GM19043 (cell line): ENCODE data around the gene TP73.
"Not testable (repeated sequence)": the region's sequence is repeated elsewhere in the genome, so short reads cannot be mapped to it uniquely, and the experiment has no call there.

Experiments used
- ATAC-seq: cut with Tn5 transposase; IDR thresholded peaks from one replicate; pipeline ENCODE4 v1.9.1; 2021; ENCODE audit warnings: low read depth; ENCODE audit not compliant: unreplicated experiment

TP73 gene

GRCh38 chr1:3618531-3618880 lies 33.8 kb upstream of the TP73 start:
- no peak for ATAC-seq

- no peak for ATAC-seq
Measured at GRCh38 chr1:3618881-3619671, 33.2 kb upstream of the TP73 start.

- no peak for ATAC-seq
Measured at GRCh38 chr1:3620708-3621107, 31.6 kb upstream of the TP73 start.

- not testable (repeated sequence) for ATAC-seq
Measured at GRCh38 chr1:3621151-3621671, 31.1 kb upstream of the TP73 start.

- ATAC-seq, result not testable (repeated sequence)
Measured at GRCh38 chr1:3622102-3622501, 30.2 kb upstream of the TP73 start.

DNA sequence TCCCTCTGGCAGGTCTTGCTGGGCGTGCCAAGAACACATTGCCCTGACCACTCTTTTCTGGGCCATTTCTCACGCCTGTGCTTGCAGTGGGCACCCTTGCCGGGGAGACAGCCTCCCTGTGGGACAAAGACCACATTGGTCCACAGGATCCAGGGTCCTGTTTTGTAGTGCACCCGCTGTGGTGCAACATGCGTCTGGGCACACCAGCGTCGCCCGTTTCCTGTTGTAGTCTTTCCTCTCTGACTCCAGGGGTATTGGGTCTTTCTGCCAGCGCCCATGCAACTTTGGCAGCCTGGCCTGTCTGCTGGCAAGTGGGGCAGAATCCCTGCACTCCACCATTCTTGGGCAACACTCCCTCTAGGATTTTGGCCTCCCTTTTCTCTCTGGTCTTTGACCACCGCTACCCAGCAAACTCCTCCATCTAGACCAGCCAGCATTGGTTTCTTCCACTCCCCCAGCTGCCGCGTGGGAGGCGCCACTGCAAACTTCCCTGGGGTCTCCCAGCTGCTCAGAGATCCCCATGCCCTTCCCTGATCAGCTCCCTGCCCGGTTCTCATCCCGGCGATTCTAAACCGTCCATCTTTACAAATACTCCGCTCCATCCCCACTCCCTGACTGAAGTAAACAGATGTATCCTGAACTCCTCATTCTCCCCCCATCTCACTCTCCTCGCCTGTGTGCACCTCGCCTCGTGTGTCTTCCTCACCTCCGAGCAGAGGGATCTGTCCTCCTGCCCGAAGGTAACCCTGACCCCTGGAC lies 28.7 kb upstream of the TP73 start:
- ATAC-seq, result no peak

DNA sequence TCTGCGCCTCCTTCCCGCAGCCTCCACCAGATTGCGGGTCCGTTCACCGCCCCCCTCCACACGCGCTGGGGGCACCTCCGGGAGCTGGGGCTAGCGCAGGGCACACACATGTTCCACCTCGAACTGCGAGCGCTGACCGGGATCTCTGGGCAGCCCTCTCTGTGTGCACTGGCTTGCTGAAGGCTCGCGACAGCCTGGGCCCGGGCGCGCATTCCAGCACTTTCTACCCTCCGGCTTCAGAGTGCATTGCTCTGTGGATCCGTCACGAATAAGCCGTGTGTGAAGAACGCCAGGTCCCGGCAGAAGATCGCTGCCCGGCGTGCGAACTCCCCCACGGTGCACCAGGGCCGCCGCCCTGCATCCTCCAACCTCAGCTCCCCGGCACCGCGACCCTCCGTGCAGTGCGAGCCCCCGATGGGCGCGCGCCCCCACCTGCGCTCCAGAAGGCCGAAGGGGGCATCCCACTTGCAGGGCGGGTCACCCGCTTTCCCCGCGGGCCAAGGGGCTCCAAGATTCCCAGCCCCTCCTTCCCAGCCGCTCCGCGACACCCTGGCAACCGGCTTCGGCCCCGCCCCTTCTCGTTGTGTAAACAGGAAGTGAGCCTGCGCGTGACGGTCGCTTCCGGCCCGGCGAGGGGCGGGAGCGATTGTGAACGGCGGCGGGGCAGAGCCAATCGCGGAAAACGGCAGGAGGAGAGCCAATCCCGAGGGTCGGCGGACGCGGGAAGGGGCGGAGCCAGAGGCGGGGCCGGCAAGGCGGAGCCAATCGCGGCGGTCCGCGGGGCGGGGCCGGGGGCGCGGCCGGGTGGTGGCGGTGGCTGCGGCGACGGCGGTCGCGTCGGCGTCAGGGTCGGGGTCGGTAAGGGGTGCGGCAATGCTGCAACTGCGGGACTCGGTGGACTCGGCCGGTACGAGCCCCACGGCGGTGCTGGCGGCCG lies 27.8 kb upstream of the TP73 start, which contains the start of gene TPRG1L:
TSS of gene TPRG1L (plus strand) at position 816 of the 937 bp plus-strand sequence. CDS start at position 874, 58 bp downstream.
- ATAC-seq, result peak; percentile 95

- ATAC-seq, result no peak
Measured at GRCh38 chr1:3625151-3625907, 27.0 kb upstream of the TP73 start.

GRCh38 chr1:3626025-3626424 lies 26.3 kb upstream of the TP73 start:
- ATAC-seq, result no peak

DNA sequence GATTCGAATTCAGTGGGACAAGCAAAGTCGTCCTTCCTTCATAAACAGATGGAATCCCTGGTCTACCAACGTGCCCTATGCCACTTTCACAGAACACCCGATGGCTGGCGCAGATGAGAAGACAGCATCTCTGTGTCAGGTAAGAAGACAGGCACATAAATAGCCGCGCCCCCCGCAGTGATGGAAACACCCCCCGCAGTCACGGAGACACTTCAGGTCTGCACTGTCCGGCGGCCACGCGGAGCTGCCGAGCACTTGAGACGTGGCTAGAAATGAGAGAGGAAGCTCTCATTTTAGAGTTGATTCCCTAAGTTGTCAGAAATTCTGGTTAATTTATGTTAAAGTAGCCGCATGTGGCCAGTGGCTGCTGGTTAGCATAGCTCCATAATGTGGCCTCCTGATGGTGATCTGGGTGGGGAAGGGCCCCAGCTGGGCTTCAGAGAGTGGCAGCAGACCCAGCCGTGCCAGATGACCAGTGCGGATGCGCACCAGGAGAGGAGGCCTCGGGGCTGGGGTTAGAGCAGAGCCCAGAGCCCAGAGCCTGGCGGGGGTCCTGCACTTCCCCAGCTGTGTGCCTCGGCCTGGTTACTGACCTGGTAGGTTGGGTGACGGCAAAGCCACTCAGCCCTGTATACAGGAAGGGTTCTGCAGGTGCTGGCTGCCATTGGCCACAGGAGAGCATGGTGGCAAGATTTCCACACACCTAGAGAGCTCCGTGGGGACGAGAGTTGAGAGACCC lies 24.6 kb upstream of the TP73 start:
- ATAC-seq, result no peak

GRCh38 chr1:3628445-3628844 lies 23.9 kb upstream of the TP73 start:
- no peak for ATAC-seq

- ATAC-seq, result no peak
Measured at GRCh38 chr1:3629561-3630160, 22.7 kb upstream of the TP73 start.

DNA sequence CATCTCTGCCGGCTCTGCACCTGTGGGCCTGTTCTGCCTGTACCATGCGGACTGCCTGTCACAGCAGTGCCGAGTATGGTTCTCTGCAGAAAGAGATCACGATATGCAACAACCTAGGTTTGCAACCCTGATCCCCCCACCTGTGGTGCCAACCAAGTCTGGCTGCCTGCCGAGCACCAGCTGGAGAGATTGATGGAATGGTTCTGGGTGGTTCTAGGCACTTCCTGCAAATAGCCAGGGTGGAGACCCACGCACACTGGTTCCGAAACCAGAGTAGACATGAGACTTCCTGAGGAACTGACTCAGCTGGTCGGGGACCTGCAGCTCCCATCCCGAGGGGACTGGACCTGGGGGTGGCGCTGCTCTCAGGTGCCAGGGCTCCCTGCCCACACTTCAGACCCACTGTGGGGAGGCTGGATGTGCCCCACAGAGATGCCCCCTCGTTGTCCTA lies 22.1 kb upstream of the TP73 start:
- no peak for ATAC-seq

DNA sequence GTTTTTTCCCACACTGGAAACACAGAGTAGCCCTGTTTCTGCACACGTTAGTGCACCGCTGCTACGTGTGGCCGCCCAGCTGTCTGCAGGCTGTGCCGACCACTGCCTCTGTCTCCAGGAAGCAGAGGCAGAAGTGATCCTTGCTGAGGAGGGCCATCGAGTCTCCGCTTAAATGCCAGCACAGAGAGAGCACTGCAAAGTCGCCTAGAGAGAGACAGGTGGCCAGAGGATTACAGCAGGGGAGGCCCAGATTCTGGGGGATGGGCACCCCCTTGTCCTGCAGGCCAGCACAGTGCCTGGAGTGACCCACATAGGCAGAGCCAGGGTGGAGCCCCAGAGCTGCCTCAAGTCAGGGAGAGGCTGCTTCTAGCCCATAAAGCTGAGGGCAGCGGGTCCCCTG lies 21.4 kb upstream of the TP73 start:
- no peak for ATAC-seq

DNA sequence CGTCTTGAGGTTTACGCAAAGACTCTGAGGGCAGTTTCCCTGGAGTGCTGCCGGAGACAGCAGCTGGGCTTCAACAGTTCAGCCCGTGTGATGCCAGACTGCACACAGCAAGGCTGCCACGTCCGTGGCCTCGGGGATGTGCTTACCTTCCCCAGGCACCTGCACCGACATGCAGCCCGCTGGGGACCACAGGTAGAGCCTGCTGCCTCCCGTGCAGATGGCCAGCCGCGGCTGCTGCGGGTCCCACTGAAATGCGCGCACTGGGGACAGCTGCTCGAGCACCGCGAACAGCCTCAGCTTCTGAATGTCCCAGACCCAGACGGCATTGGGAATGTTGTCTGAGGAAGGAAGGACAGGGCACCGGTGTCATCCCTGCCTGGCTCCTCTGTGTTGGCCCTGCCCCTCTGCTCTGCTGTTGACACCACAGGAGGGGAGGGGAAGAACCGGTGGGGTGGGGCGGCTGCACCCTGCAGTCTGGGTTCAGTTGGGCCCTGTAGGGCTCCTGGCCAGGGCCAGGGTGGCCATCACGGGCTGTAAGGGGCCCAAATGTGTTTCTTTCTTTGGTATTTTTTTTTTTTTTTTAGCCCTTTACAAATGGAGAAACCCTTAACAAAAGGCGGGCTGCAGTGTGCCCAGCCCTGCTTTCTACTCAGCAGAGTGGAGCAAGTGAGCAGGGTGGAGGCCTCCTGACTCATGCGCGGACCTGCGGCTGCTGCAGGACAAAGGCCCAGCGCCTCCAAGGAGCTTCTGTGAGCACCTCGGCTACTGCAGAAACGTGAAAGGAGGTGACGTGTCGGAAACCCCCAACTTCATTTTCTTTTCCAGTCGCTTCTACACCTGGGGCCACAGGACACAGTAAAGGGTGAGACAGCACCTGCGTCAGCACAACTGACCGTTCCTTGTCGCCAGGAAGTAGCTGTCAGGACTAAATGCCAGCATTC lies 20.7 kb upstream of the TP73 start:
- no peak for ATAC-seq

DNA sequence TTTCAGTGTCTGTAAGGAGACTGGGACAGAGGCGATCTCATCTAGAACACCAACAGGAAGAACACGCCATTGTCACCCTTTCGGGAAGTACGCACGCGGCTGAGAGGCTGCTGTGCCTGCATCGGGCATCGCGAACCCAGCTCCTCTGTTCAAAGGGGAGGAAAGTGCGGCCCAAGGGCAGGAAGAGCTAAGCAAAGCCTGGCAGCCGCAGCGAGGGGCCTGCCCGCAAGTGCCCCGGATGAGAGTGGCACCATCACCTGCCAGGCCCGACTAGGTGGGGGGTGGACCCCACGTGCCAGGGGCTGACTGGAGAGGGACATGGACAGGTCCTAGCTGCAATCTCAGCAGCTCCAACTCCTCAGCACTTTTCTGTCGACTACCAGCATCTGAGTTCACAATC lies 20.0 kb upstream of the TP73 start:
- ATAC-seq, result no peak

DNA sequence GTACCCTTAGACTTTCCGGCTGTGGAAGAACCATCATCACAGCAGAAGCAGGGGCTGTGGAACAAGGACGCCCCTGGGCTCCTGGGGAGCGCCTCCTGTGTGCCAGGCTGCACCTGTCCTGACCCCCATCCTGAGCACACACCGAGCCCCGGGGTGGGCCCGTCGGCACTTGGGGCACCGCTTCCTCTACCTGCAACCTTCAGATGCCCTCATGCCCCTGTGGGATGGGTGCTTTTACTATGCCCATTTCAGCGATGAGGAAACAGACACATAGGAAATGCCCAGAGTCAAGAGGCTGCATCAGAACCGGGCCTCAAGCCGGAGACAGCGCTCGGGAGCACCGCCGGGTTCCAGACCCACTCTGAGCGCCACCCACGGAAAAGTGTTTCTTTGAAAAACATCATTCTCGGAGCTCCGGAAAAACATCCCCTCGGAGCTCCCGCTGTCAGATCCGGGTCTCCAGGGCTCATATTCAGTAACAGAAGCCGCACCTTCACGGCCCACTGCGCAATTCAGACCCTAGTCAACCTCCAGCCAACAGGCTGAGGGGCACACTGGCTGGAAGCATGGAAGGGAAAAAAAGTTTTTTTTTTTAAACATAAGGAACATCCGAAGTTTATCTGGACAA lies 19.5 kb upstream of the TP73 start:
- no peak for ATAC-seq
